Stimulated activated CD8-positive, alpha-beta memory T cell treated with anti-CD3 and anti-CD28 coated beads, Interleukin-12 subunit alpha, Interleukin-12 subunit beta, amount 100 ng/mL, for 24 hours (primary cell): ENCODE results near the gene HTRA1.

Experiments used
- DNase-seq: peaks from one replicate; pipeline ENCODE4 v3.0.0-alpha.2; 2020; ENCODE audit errors: extremely low read depth

The HTRA1 gene

DNA sequence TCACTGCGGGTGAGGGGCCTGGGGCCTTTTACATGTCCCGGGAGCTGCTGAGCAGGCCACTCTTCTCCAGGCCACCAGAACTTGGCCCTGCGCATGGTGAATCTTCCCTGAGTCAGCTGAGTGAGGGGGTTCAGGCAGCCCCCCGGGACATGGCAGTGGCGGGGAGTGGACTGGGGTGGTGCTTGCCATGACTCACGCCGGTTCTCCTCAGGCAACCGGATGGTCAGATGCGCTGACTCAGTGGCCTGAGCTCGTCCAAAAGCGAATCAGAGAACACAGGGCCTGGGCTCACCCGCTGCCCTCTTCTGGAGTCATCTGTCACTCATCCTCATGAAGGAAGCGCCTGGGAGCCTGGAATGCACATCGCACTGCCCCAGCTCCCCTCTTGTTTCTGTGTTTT, 33.5 kb downstream of the HTRA1 start:
- DNase-seq = no peak

DNA sequence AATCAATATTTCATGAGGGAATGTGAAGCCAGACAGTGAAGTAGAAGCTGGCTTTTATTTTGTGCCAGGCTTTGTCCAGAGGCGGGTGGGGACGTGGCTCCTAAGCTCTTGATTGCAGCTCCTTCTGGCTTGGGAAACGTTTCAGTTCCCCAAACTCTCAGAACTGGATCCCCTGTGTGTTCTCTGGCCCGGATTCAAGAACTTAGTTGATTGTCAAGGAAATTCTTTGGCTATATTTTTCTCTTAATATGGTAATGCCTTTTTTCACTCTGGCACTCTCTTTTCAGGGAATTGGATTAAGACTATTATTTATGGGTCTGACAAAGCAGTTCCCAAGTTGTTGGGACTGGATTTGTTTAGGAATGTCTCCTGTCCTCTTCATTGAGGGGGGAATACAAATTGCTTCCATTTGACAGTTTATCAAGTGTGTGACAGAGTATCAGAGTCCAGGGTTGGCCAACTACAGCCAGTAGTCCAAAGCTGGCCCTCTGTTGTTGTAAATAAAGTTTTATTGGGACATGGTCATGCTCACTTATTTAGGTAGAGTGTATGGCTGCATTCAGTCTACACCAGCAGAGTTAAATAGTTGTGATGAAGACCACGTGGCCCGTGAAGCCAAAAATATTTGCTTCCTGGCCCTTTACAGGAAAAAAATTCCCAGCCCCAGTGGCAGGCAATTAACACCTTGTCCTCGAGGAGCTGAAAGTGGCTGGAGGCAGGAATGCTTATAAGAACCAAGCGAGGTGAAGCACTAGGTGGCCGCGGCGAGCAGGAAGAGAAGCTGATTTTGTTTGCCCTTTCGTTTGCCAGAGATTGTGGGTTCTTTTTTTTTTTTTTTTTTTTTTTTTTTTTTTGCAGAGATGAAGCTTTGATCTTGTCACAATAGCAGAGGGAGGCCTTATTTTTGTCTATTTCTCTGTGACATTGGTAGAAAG, 34.3 kb downstream of the HTRA1 start:
- no peak for DNase-seq

DNA sequence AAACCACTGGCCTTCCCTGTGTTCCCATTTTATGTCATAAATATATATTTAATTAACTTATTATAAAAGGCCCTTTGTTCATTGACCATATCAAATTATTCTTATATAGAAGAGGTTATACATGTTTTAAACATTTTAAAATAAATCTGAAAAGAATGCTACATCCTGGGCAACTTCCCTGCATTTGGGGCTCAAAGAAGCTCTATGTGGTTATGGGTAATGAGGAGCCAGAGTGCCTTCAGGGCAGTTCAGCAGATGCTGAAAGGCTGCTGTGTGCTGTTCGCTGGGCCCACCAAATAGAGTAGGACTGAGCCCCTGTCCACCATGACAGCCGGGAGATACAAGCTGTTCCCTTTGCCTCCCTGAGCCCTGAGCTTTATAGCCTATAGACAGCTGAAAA, 35.9 kb downstream of the HTRA1 start:
- no peak for DNase-seq

GRCh38 chr10:122498521-122498920, 37.2 kb downstream of the HTRA1 start:
- DNase-seq = no peak

- DNase-seq = no peak
Observed at GRCh38 chr10:122499012-122499411, 37.7 kb downstream of the HTRA1 start.

DNA sequence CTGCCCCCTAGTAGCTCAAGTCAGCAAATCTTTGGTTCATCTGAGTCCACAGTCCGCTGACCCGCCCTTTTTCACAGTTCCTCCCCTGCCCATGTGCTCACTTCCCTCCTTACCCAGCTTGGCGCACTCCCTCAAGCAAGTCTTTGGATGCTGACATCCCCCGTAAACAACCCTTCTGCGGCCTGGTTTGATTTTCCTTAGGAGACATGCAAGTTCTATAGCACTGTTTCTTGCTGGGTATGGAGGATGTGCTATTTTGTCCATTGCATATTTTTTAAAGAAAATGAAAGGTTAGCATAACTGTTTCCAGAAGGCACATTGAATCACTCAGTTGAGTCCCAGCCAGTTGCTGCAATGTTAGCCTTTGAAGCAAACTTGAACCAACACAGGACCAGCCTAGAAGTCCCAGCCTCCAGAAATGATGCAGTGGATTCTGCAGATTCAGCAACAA, 38.2 kb downstream of the HTRA1 start:
- no peak for DNase-seq

GRCh38 chr10:122500194-122500593, 38.8 kb downstream of the HTRA1 start:
- no peak for DNase-seq

DNA sequence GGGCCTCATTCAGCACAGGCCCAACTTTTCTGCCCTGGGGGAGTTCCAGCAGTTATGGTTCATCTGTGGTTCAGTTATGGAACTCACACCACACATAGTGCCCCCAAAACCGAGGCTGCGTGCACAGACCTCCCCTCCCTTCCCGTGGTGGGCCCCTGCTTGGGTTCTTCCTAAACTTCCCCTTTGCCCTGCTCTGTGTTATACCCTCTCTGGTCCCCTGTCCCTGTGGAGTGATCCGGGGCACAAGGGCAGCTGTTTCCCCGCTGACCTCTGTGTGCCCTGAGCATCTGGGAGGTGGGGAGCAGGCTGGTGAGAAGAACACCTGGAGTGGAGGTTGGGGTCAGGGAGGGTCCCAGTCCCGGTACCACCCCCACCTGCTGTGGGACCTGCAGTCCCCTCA, 39.4 kb downstream of the HTRA1 start:
- no peak for DNase-seq

- no peak for DNase-seq
Observed at GRCh38 chr10:122503012-122503411, 41.7 kb downstream of the HTRA1 start.

DNA sequence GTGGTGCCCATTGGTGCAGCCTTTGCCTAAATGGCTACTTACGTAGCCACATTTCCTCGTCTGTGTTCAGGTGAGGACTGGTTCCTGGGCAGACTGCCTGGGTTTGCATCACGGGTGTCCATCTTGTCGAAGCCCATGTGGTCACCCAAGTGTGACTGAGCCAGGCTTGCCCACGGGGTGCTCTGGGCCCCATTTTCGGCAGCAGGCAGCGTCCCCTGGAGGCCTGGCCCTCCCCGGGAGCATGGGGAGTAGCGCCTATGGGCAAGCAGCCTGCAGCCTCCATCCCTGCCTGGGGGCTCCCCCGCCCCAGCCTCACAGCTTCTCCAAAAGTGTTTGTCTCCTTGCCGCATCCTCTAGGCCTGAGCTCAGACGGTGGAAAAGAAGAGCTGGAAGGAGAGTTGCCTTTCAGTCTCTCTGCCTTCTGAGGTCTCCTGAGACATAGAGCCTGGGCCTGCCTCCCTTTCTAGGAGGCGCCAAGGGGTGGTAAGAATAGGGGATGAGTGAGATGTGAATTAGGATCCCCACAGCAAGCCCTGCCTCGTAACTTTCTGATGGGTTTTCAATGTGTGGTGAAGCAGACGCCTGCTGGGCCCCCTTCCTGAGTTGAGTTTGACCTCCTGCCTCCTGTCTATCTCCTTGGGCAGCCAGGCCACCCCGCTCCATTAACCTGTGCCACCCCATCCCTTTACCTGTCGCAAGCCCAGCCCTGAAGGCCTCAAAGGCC, 42.7 kb downstream of the HTRA1 start:
- no peak for DNase-seq

GRCh38 chr10:122504610-122504950, 43.2 kb downstream of the HTRA1 start:
- DNase-seq = no peak

GRCh38 chr10:122505011-122505410, 43.7 kb downstream of the HTRA1 start:
- no peak for DNase-seq

- no peak for DNase-seq
Observed at GRCh38 chr10:122505885-122506645, 44.7 kb downstream of the HTRA1 start.

GRCh38 chr10:122507616-122508015, 46.3 kb downstream of the HTRA1 start:
- DNase-seq = no peak

GRCh38 chr10:122508021-122508420, 46.7 kb downstream of the HTRA1 start:
- DNase-seq = no peak

GRCh38 chr10:122509323-122509722, 48.0 kb downstream of the HTRA1 start:
- DNase-seq = no peak

- DNase-seq = no peak
Observed at GRCh38 chr10:122510326-122510725, 49.0 kb downstream of the HTRA1 start.

GRCh38 chr10:122510736-122511135, 49.4 kb downstream of the HTRA1 start:
- DNase-seq = no peak

- DNase-seq = no peak
Observed at GRCh38 chr10:122513053-122513452, 51.7 kb downstream of the HTRA1 start.

GRCh38 chr10:122514045-122514840, 52.9 kb downstream of the HTRA1 start:
- no peak for DNase-seq

GRCh38 chr10:122515022-122515424, 53.7 kb downstream of the HTRA1 start:
- DNase-seq = no peak
